ENCODE data around the gene EXOC6B. TPM values are rescaled to one million over a fixed set of nuclear protein-coding genes. Genes with fewer than 3 reads are reported as not detected.

The EXOC6B gene
- total RNA-seq, 1 donor from 2014 or later, result 35.2 TPM

- Histone ChIP-seq H3K27ac (no peak overlapping the region), H3K27me3 (no peaks in the 10 kb centered on the region), H3K4me3 (no peak overlapping the region), H3K4me1 (peaks cover 22% of the 10 kb centered on the region), H3K9me3 (no peaks in the 10 kb centered on the region), H3K36me3 (no peaks in the 10 kb centered on the region)
- DNase-seq (no peak), ATAC-seq (no peak)
- no peak for TF ChIP-seq CTCF (IDR thresholded peaks at IDR 0.05)
- intact Hi-C loops (cut with DNase I), result no loop called here
These were observed 617.6 kb downstream of the EXOC6B start for GRCh38 chr2:72208225-72208624.

DNA sequence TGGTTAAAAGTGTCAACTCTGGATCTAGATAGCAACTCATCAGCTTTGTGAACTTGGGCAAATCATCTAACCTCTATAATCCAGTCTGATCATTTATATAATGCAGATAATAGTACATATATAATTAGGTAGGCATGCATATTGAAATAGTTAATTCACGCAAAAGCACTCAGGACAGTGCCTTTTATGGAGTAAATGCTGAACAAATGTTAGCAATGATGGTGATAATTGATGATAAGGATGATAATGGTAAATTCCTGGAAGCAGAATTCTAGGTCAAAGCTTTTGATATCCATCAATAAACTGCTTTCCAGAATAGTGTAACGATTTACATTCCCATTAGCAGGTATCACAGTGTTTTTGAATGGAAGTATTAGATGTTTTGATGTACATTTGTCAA lies 618.5 kb downstream of the EXOC6B start:
- TF ChIP-seq CTCF (IDR thresholded peaks at IDR 0.05), result no peak
- DNase-seq (no peak), ATAC-seq (no peak)
- Histone ChIP-seq H3K4me3 (no peak overlapping the region), H3K4me1 (peaks cover 22% of the 10 kb centered on the region), H3K27ac (no peak overlapping the region), H3K27me3 (no peaks in the 10 kb centered on the region), H3K9me3 (no peaks in the 10 kb centered on the region), H3K36me3 (no peaks in the 10 kb centered on the region)
- intact Hi-C loops (cut with DNase I), result no loop called here

DNA sequence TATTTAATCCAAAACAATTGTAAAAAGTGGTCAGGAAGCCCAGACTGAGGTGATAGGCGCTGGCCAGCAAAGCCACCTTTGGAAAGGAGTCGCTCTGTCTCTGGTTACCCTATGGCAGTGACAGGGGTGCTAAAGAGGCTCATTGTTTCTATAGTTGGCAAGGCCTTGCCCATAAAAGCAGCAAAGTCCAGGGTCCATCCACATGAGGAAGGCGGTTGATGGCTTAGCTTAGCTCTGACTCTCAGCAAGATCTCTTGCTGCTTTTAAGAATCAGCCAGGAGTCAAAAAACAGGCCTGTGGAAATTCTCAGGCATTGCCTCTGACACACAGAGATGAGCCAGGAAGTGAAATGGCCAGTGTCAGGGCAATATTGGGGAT lies 620.3 kb downstream of the EXOC6B start:
- ATAC-seq (no peak), DNase-seq (no peak)
- Histone ChIP-seq H3K4me1 (peaks cover 22% of the 10 kb centered on the region), H3K27me3 (no peaks in the 10 kb centered on the region), H3K4me3 (no peak overlapping the region), H3K36me3 (no peaks in the 10 kb centered on the region), H3K27ac (no peak overlapping the region), H3K9me3 (no peaks in the 10 kb centered on the region)
- intact Hi-C loops (cut with DNase I), result no loop called here
- TF ChIP-seq CTCF (IDR thresholded peaks at IDR 0.05), result no peak

- TF ChIP-seq CTCF (IDR thresholded peaks at IDR 0.05), result no peak
- intact Hi-C loops (cut with DNase I), result no loop called here
- no peaks in the 10 kb centered on the region for H3K9me3 ChIP-seq
- no peak overlapping the region for H3K4me3 ChIP-seq
- DNase-seq (no peak), ATAC-seq (no peak)
- H3K27me3 ChIP-seq, result no peaks in the 10 kb centered on the region
- H3K36me3 ChIP-seq, result no peaks in the 10 kb centered on the region
- peaks cover 22% of the 10 kb centered on the region for H3K4me1 ChIP-seq
- no peak overlapping the region for H3K27ac ChIP-seq
These were observed 620.9 kb downstream of the EXOC6B start for GRCh38 chr2:72204786-72205503.

GRCh38 chr2:72204156-72204785 lies 621.6 kb downstream of the EXOC6B start:
- Histone ChIP-seq H3K27ac (no peak overlapping the region), H3K4me1 (peaks cover 22% of the 10 kb centered on the region), H3K9me3 (no peaks in the 10 kb centered on the region), H3K27me3 (no peaks in the 10 kb centered on the region), H3K4me3 (no peak overlapping the region), H3K36me3 (no peaks in the 10 kb centered on the region)
- intact Hi-C loops (cut with DNase I), result no loop called here
- DNase-seq, result no peak
- TF ChIP-seq CTCF (IDR thresholded peaks at IDR 0.05), result no peak
- ATAC-seq, result no peak

Measured in upper lobe of right lung (tissue), 1 donor.